ENCODE measurements around the gene SPTLC3. TPM values are rescaled to one million over a fixed set of nuclear protein-coding genes. Genes with fewer than 3 reads are reported as not detected.

Gene SPTLC3
- total RNA-seq, 4 donors from 2014 or later = 62.5 to 76.6 (median 71.9) TPM

DNA sequence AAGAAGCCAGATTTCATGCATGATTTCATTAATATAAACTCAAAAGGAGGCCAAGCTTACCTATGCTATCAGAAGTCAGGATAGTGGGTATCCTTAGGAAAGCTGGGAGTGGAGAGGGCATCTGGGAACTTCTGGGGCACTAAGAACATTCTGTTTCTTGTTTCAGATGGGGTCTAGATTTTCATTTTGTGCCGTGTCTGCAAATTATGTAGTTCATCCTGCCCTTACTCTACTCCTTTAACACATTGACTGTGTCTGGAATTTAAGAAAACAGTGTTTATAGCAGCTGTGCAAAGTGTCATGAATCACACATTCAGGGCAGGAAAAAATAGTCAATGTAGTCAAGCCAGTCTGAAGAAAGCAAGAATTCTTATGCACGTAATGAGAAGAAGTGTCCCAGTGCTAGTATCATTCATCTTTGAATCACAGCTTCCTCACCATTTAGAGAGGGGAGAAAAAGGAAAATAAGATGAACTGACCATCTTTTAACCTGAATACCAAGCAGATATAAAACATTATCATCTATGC is 11.6 kb upstream of the SPTLC3 start:
- no peak for TF ChIP-seq CTCF (IDR thresholded peaks at IDR 0.05)
- no peak for TF ChIP-seq POLR2A (IDR thresholded peaks at IDR 0.05)
- intact Hi-C loops (cut with DNase I; ENCODE audit: low total_unique reads) = no loop called here
- no peak for DNase-seq (ENCODE audit: low spot score in 2 of 2)
- no peak overlapping the region for H3K4me3 ChIP-seq (ENCODE audit: low read depth, poor library complexity, severe bottlenecking)
- WGBS, 2 donors = 72 to 73% methylated on average over 2 of the region's 2 CpGs

DNA sequence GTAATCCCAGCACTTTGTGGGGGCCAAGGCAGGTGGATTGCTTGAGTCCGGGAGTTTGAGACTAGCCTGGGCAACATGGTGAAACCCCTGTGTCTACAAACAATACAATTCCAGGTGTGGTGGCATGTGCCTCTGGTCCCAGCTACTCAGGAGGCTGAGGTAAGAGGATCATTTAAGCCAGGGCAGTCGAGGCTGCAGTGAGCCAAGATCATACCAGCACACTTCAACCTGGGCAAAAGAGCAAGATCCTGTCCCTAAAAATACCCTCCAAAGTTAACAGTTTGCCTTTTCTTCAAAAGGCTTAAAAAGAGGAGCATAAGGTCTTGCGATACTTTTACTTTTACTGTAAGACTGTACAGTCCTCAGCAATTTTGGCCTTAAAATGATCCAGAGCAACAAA is 10.7 kb upstream of the SPTLC3 start:
- H3K4me3 ChIP-seq (ENCODE audit: low read depth, poor library complexity, severe bottlenecking) = no peak overlapping the region
- no peak for DNase-seq (ENCODE audit: low spot score in 2 of 2)
- intact Hi-C loops (cut with DNase I; ENCODE audit: low total_unique reads) = no loop called here
- 82 to 88% methylated on average over 3 of the region's 3 CpGs for WGBS, 2 donors
- TF ChIP-seq CTCF (IDR thresholded peaks at IDR 0.05) (no peak), POLR2A (IDR thresholded peaks at IDR 0.05) (no peak)

DNA sequence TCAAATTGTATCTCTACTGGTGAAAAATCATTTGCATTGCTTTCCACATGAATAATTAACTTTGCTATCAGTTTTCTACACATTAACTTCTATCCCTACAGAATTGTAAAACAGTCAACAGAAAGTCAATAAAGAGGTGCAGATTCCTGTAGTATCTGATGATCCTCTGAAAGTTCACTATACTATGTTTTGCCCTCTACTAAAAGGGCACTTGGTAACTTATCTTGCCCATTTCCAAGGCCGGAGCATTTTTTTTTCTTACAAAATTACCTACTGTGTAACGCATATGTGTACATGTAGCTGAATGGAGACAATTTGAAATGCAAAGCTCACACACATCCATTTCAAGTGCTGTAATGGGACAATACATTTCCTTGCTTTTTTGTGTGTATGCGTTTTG is 9.6 kb upstream of the SPTLC3 start:
- intact Hi-C loops (cut with DNase I; ENCODE audit: low total_unique reads) = no loop called here
- 90 to 96% methylated on average over 3 of the region's 3 CpGs for WGBS, 2 donors
- no peak for TF ChIP-seq POLR2A (IDR thresholded peaks at IDR 0.05)
- no peak for TF ChIP-seq CTCF (IDR thresholded peaks at IDR 0.05)
- DNase-seq (ENCODE audit: low spot score in 2 of 2) = no peak
- no peak overlapping the region for H3K4me3 ChIP-seq (ENCODE audit: low read depth, poor library complexity, severe bottlenecking)

DNA sequence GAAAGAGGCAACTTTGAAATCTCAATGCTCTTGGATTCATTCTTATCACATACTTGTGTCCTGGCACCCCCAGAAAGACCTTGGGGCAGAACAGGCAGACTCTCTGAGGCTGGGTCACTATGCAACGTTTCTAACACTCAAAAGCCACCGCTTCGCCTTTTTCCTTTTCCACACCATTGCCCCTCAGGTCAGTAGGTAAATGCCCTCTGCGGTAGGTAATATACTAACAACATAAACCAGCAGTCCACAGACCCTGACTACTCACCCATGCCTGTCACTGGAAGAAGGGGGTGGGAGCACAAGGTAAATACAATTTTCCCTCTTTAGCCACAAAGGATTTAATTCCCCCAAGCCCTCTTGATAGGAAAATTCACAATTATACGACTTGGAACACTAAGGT is 6.5 kb upstream of the SPTLC3 start:
- intact Hi-C loops (cut with DNase I; ENCODE audit: low total_unique reads) = no loop called here
- DNase-seq (ENCODE audit: low spot score in 2 of 2) = no peak
- H3K4me3 ChIP-seq (ENCODE audit: low read depth, poor library complexity, severe bottlenecking) = no peak overlapping the region
- TF ChIP-seq POLR2A (IDR thresholded peaks at IDR 0.05) = no peak
- no peak for TF ChIP-seq CTCF (IDR thresholded peaks at IDR 0.05)
- WGBS, 2 donors = 87 to 88% methylated on average over 5 of the region's 5 CpGs

- intact Hi-C loops (cut with DNase I; ENCODE audit: low total_unique reads) = no loop called here
- DNase-seq (ENCODE audit: low spot score in 2 of 2) = no peak
- WGBS, 2 donors = 45 to 65% methylated on average over 3 of the region's 3 CpGs
- no peak overlapping the region for H3K4me3 ChIP-seq (ENCODE audit: low read depth, poor library complexity, severe bottlenecking)
- TF ChIP-seq POLR2A (IDR thresholded peaks at IDR 0.05) (no peak), CTCF (IDR thresholded peaks at IDR 0.05) (no peak)
Observed at GRCh38 chr20:13006825-13007224, 1.9 kb upstream of the SPTLC3 start.

- DNase-seq (ENCODE audit: low spot score in 2 of 2) = no peak
- no peak for TF ChIP-seq CTCF (IDR thresholded peaks at IDR 0.05)
- no peak for TF ChIP-seq POLR2A (IDR thresholded peaks at IDR 0.05)
- intact Hi-C loops (cut with DNase I; ENCODE audit: low total_unique reads) = no loop called here
- 65 to 77% methylated on average over 3 of the region's 3 CpGs for WGBS, 2 donors
- no peak overlapping the region for H3K4me3 ChIP-seq (ENCODE audit: low read depth, poor library complexity, severe bottlenecking)
Observed at GRCh38 chr20:13007596-13007995, 1.2 kb upstream of the SPTLC3 start.

All from lower leg skin (tissue), 4 donors.